HG03045 (cell line): Measurements from ENCODE around the gene LRRK2.
"Not testable (repeated sequence)": the region's sequence is repeated elsewhere in the genome, so short reads cannot be mapped to it uniquely, and the experiment has no call there.

Experiments
- ATAC-seq: cut with Tn5 transposase; IDR thresholded peaks from one replicate; pipeline ENCODE4 v1.9.1; 2021; ENCODE audit warnings: mild to moderate bottlenecking, moderate library complexity; ENCODE audit not compliant: unreplicated experiment

The LRRK2 gene

GRCh38 chr12:40244526-40245156 is 19.8 kb downstream of the LRRK2 start:
- not testable (repeated sequence) for ATAC-seq

DNA sequence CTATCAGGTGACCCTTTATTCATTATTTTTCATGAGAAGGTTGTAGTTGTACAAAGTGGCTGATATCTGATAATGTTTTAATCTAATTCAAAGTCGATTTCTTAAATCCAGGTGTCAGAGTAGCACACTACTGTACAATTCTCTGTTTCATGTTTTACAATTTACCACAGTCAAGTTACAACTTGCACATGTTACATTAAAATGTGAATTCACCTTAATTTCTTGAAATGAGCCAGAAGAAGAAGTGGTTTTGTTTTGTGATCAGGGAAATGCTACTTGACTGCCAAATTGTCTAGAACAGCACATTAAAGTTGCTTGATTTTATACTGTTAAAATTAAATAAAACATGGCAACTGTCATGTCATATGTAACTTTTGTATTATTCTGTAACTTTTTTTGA is 23.2 kb downstream of the LRRK2 start:
- ATAC-seq = no peak

DNA sequence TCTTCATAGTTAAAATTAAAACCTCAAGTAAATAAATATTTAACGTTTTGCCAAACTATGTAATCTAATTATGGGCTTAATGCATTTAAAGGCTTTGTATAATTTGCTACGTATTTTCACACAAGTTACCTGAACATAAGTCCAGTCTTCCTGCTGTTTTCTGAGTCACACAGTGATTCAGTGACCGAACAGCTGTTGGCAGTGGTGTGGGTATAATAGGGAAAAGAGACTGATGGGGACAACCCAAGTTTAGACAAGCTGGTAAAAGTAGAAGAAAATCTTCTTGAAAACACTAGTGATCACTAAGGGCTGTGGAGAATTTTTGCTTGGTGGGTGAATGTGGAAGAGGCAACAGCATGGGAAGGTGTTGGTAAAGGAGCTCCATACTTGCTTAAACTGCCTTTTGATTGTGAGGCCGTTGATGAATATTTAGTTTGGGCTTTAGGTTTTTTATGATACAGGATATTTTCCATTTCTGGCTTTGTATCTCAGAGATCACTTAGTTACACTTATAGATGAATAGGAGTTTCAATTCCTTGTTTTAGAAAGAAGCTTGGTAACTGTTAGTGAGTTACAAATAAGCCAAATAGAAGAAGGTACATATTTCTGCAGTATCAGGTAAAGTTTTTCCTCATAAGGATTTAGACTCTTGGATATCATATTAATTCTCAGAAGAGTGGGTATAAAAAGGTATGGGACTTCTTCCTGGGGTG is 23.9 kb downstream of the LRRK2 start:
- ATAC-seq = peak; percentile 64

GRCh38 chr12:40250652-40251051 is 25.9 kb downstream of the LRRK2 start:
- not testable (repeated sequence) for ATAC-seq

DNA sequence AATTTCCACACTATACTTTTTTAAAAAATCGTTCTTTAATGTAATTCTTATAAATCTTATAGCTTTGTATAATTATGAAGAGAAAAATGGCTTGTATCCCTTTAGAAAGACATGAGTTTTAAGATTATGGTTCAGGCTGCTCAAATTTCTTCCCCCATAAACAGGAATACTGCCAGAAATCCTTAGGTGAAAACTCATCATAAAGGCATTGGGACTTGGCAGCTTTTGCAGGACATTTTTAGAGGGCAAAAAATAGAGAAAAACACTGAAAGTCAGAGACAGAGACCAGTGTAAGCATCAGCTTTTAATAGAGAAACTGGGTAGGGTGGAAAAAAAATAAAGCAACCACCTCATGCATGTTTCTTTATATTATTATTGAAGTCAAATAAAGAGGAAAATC is 29.1 kb downstream of the LRRK2 start:
- ATAC-seq = no peak

DNA sequence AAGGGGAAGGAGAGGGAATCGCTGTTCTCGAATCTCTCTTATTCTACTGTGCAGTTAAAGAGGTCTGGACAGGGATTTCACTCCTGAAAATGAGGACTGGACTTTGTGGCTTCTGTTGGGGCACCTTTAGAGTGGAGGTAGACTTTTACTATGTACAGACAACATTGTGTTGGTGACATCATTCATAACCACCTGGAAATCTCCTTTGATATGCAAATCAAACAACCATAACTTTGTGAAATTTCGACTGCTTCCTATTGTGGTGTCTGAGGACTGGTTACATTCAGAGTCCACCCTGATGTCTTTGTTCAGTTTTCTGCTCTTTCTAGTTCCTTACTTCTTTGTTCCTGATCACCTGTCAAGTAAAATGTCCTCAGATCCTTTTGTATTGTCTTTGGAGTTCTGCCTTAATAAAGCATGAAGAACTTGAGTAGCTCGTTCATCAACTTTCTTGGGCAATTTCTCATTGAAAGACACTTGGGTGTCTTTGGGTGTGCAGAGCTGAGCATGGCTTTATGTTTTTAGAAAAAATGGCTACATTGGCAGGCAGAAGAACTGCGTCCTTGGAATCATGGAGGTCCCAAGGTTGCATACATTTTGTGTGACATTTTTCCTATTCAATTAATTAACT is 29.8 kb downstream of the LRRK2 start:
- ATAC-seq = no peak

DNA sequence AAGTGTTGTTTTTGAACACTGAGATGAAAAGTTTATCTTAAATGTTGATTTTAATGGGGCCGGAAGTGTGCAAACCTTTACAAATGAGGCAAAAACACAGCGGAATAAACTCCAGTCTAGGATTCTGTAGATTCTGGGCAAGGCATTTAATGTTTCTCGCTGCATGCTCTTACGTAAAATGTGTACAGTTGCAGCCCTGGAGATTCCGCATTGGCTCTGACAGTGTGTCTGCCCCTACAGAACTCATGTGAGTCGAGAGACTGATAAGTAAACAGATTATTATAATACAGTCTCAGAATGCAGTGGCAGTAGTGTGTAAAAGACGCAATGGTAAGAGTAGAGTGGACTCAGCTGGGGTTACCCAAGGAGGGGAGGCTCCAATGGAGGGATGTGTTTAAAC is 33.6 kb downstream of the LRRK2 start:
- no peak for ATAC-seq

DNA sequence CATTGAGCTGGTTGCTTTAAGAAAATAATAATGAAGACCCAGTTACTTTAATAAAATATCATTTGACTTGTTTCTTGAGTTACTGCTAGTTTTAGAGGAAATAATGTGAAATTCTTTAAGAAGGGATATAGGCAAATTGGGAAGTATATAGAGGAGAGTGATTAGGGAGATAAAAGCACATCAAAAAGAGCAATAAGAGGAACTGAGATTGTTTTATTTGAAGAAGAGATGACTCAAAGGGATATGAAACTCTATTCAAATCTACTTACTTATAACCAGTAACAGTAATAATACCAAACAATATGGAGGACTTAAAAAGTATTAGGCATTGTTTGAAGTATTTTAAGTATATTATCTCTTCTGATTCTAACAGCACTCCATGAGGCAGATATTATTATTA is 37.1 kb downstream of the LRRK2 start:
- peak; percentile 65 for ATAC-seq

- ATAC-seq = peak; percentile 90
Observed at GRCh38 chr12:40262657-40263056, 37.9 kb downstream of the LRRK2 start.

DNA sequence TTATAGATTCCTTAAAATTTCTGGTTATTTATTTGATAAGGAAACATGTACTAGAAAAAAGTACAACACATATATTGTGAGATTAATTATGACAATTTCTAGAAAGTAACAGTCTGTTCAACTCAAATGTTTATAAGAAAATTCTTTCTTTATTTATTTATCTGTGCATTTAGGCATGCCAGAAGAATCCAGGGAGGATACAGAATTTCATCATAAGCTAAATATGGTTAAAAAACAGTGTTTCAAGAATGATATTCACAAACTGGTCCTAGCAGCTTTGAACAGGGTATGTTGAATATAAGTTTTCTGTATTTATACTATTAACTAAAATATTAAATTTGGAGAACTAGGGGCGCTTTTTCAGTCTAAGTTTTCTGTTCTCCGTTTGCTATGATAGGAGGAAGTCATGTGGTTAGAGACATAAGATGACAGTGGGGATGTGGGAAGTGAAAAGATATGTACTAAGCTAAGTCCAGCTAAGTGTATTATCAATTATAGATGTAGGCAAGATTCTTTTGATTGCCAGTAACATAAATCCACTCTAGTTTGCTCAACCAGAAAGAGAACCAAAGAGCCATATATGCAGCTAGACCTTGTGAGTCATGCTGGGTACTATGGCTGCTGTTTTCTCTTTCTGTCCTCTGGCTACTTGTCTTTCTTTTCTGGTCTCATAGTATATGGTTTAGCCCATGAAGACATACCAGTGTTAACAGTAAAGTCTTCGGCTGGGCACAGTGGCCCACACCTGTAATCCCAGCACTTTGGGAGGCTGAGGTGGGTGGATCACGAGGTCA is 39.0 kb downstream of the LRRK2 start:
- no peak for ATAC-seq

DNA sequence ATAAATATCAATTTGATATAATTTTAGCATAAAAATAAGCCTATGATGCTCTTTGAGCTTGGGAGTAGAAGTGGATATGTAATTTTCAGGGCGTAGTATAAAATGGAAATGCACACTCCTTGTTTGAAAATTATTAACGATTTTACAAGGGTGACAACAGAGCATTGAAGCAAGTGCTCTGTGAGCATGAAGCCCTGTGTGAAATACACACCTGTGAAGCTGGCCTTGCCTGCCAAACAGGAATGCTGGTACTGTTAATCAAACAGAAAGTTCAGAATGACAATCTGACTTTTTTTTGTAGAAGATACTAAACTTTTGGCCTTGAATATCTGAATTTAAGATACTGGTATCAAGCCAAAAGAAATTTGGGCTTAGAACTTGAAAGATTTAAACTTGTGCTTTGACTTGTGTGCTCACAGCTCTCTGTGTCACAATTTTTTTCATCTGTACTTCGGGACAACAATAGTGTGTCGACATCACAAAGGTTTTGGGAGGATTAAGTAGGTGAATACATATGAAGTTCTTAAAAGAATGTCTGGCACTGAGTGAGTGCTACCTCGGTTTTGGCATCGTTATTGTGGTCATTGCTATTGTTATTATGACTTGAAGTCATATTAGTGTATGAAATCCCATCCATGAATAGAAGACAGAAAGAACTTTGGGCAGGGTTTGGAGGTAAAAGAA is 47.3 kb downstream of the LRRK2 start:
- ATAC-seq = no peak

- ATAC-seq = no peak
Observed at GRCh38 chr12:40281791-40282364, 57.1 kb downstream of the LRRK2 start.

GRCh38 chr12:40286583-40286982 is 61.8 kb downstream of the LRRK2 start:
- no peak for ATAC-seq

DNA sequence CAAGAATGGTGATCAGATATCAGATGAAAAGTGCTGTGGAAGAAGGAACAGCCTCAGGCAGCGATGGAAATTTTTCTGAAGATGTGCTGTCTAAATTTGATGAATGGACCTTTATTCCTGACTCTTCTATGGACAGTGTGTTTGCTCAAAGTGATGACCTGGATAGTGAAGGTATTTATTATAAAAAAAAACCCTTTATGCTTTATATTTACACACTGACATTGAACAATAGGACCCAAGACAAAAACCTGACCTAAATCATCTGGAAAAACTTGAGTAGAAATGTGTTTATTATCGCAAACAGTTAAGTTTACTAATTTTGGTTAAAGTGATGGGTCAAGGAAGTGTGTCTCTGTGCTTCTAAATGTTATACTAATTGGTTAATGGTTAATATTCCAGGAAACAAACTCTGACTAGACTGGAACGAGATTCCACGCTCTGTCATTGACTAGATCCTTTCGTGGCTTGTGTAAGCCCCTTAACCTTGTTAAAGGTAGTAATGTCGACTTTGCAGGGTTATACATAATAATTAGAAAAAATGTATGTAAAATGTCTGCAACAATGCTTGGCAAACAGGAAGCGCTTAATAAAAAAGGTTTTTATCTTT is 62.7 kb downstream of the LRRK2 start:
- ATAC-seq = no peak

GRCh38 chr12:40292788-40293429 is 68.1 kb downstream of the LRRK2 start:
- no peak for ATAC-seq

- no peak for ATAC-seq
Observed at GRCh38 chr12:40298341-40298740, 73.5 kb downstream of the LRRK2 start.

DNA sequence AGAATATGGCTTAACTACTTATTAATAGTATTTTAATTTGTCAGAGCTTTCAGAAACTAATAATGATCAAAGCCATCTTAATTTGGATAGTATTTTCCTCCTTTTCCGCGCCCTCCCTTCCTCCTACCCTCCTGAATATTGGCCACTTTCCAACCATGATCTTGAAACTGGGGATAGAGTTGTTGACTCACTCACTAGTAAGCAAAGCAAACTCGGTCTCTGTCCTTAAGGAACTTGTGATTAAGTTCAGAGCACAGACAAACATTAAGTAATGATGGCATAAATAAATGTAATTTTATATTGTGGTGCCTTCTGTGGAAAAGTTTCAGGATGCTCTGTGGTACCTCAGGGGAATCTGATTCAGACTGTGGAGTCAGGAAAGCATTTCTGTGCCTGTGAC is 75.7 kb downstream of the LRRK2 start:
- no peak for ATAC-seq

DNA sequence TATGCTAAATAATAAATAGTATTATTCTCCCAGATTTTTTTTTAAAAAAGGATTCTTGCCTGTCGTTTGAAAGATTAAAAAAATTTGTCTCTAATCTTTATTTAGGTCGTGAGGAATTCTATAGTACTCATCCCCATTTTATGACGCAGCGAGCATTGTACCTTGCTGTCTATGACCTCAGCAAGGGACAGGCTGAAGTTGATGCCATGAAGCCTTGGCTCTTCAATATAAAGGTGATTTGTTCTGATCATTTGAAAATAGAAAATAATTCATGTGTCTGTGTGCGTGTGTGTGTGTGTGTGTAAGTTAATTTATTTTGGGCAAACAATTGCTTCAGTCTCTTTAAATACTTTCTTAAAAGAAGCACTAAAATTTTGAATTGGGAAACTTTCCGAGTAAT is 84.2 kb downstream of the LRRK2 start:
- ATAC-seq = no peak

GRCh38 chr12:40310211-40310610 is 85.4 kb downstream of the LRRK2 start:
- ATAC-seq = no peak

- no peak for ATAC-seq
Observed at GRCh38 chr12:40312196-40312595, 87.4 kb downstream of the LRRK2 start.
